CD14-positive monocyte (primary cell): ENCODE measurements around the gene VSTM2L. TPM values are rescaled to one million over a fixed set of nuclear protein-coding genes. Genes with fewer than 3 reads are reported as not detected.

Source experiments
- DNase-seq, 3 donors: peaks; one replicate each; pipeline ENCODE4 v3.0.0-alpha.2; 2011 to 2022
- H2AFZ ChIP-seq: 2 replicates; pipeline ENCODE4 v1.6.0; 2012; ENCODE audit warnings: mild to moderate bottlenecking, low read depth, low read length, inconsistent platforms; ENCODE audit not compliant: insufficient read depth, poor library complexity, severe bottlenecking
- H3K27ac ChIP-seq, 2 donors: 1 replicate in 1 of 2; 2 replicates in 1 of 2; pipeline ENCODE4 v1.5.1; 2012 to 2013; ENCODE audit warnings: low read length in 2 of 2, control low read depth in 1 of 2, inconsistent platforms in 1 of 2, low read depth in 1 of 2, mild to moderate bottlenecking in 1 of 2
- H3K27me3 ChIP-seq, 2 donors: one replicate each; pipeline versions ENCODE4 v1.6.0 to v1.6.1; 2011 to 2013; ENCODE audit warnings: low read length in 2 of 2; ENCODE audit not compliant: control insufficient read depth in 2 of 2, insufficient read depth in 2 of 2
- H3K36me3 ChIP-seq, 2 donors: replicated peaks in 1 of 2; 1 replicate in 1 of 2; 2 replicates in 1 of 2; pipeline versions ENCODE4 v1.5.1 to v1.6.1; 2012 to 2013; ENCODE audit warnings: low read length in 2 of 2, control low read depth in 1 of 2, inconsistent platforms in 1 of 2, mild to moderate bottlenecking in 1 of 2; ENCODE audit not compliant: insufficient read depth in 2 of 2, control insufficient read depth in 1 of 2
- H3K4me1 ChIP-seq, 2 donors: 1 replicate in 1 of 2; 2 replicates in 1 of 2; pipeline versions ENCODE4 v1.5.1 to v1.6.1; 2012 to 2013; ENCODE audit warnings: low read length in 2 of 2, control low read depth in 1 of 2, inconsistent platforms in 1 of 2, mild to moderate bottlenecking in 1 of 2, moderate library complexity in 1 of 2; ENCODE audit not compliant: insufficient read depth in 2 of 2, control insufficient read depth in 1 of 2
- H3K4me2 ChIP-seq: replicated peaks from 2 replicates; pipeline ENCODE3; 2012; ENCODE audit warnings: low read length, moderate library complexity, mild to moderate bottlenecking; ENCODE audit not compliant: poor library complexity, severe bottlenecking; ENCODE audit errors: extremely low read depth
- H3K4me3 ChIP-seq, 3 experiments: fragments of 200-600 bp in 1 of 3; sonication (generic) in 1 of 3; replicated peaks in 1 of 3; 1 replicate in 2 of 3; 2 replicates in 1 of 3; pipeline ENCODE4 v1.5.1; 2011 to 2013; ENCODE audit warnings: low read length in 3 of 3, mild to moderate bottlenecking in 3 of 3, control low read depth in 2 of 3, low read depth in 2 of 3, inconsistent platforms in 1 of 3, moderate library complexity in 1 of 3
- H3K79me2 ChIP-seq: 2 replicates; pipeline ENCODE4 v1.6.0; 2012; ENCODE audit warnings: mild to moderate bottlenecking, control low read depth, inconsistent platforms, low read length, moderate library complexity; ENCODE audit not compliant: insufficient read depth
- H3K9ac ChIP-seq: 2 replicates; pipeline ENCODE4 v1.6.0; 2017; ENCODE audit warnings: low read length, mild to moderate bottlenecking; ENCODE audit not compliant: insufficient read depth, poor library complexity, severe bottlenecking
- H3K9me3 ChIP-seq, 2 donors: replicated peaks in 1 of 2; 1 replicate in 1 of 2; 2 replicates in 1 of 2; pipeline versions ENCODE4 v1.5.1 to v1.6.1; 2012 to 2013; ENCODE audit warnings: low read length in 2 of 2, control low read depth in 1 of 2; ENCODE audit not compliant: control insufficient read depth in 1 of 2, insufficient read depth in 1 of 2
- H4K20me1 ChIP-seq: 2 replicates; pipeline ENCODE4 v1.6.0; 2012; ENCODE audit warnings: mild to moderate bottlenecking, low read length, control low read depth, moderate library complexity; ENCODE audit not compliant: insufficient read depth
- H3K27ac Mint-ChIP-seq, 7 donors: one replicate each; pipeline ENCODE4 v1.8.0; 2020; ENCODE audit warnings: mild to moderate bottlenecking in 7 of 7, mixed read lengths in 7 of 7, moderate library complexity in 6 of 7, inconsistent platforms in 2 of 7
- H3K27me3 Mint-ChIP-seq, 3 donors: one replicate each; pipeline ENCODE4 v1.8.0; 2021 to 2022; ENCODE audit warnings: low read depth in 3 of 3, mild to moderate bottlenecking in 3 of 3, mixed read lengths in 3 of 3, moderate library complexity in 3 of 3, inconsistent platforms in 1 of 3
- H3K36me3 Mint-ChIP-seq, 2 donors: one replicate each; pipeline ENCODE4 v1.8.0; 2020; ENCODE audit warnings: mixed read lengths in 2 of 2, inconsistent platforms in 1 of 2, mild to moderate bottlenecking in 1 of 2
- H3K4me1 Mint-ChIP-seq: one replicate; pipeline ENCODE4 v1.8.0; 2020; ENCODE audit warnings: mild to moderate bottlenecking, mixed read lengths
- H3K4me3 Mint-ChIP-seq, 2 donors: one replicate each; pipeline ENCODE4 v1.8.0; 2020; ENCODE audit warnings: mild to moderate bottlenecking in 2 of 2, mixed read lengths in 2 of 2, moderate library complexity in 1 of 2
- H3K9me3 Mint-ChIP-seq, 7 donors: one replicate each; pipeline ENCODE4 v1.8.0; 2020 to 2022; ENCODE audit warnings: mixed read lengths in 7 of 7, mild to moderate bottlenecking in 6 of 7, moderate library complexity in 6 of 7, inconsistent platforms in 2 of 7
- CTCF ChIP-seq: fragments of 200-600 bp; IDR thresholded peaks from one replicate; pipeline ENCODE4 v1.8.0; 2022; ENCODE audit warnings: antibody characterized with exemption, mild to moderate bottlenecking
- WGBS: methylation state at CpG from one replicate; pipeline ENCODE4 v1.1.5; 2013; ENCODE audit warnings: missing lambda C conversion rate; ENCODE audit not compliant: insufficient coverage; 5-methylcytosine and 5-hydroxymethylcytosine counted together
- intact Hi-C, 2 donors: fragments of 100-400 bp; cut with micrococcal nuclease; formaldehyde crosslinking; loops; one replicate each; pipeline versions ENCODE4 v1.15.0 to v1.15.1; 2023
- polyA plus RNA-seq, 3 donors: library from polyadenylated mRNA; depleted of rRNA in 1 of 3; unstranded in 2 of 3; stranded (reverse) in 1 of 3; fragments of 300-500 nt in 2 of 3; fragments of >200 nt in 1 of 3; fragmentation: Illumina TruSeq in 2 of 3; gene quantifications; 1 replicate in 2 of 3; 2 replicates in 1 of 3; pipeline ENCODE4 v1.2.3, GENCODE V29; 2012 to 2021

Gene VSTM2L
- polyA plus RNA-seq, 3 donors: not detected

- Mint-ChIP-seq H3K36me3 (peaks cover 52 to 64% of the 10 kb centered on the region in 2 donors), H3K9me3 (no peaks in the 10 kb centered on the region), H3K4me3 (no peak overlapping the region), H3K4me1 (peaks cover 2% of the 10 kb centered on the region), H3K27me3 (no peaks in the 10 kb centered on the region), H3K27ac (peak overlapping the region in 4 of 7 donors; percentile 6 to 55 (median 16))
- DNase-seq: no peak
- H3K27me3 ChIP-seq: no peaks in the 10 kb centered on the region
- WGBS: 95% methylated on average over 14 of the region's 14 CpGs
- peaks cover under 1 to 2% of the 10 kb centered on the region in 2 donors for H3K4me1 ChIP-seq
- H3K79me2 ChIP-seq: no peaks in the 10 kb centered on the region
- no peak overlapping the region for H2AFZ ChIP-seq
- no peaks in the 10 kb centered on the region for H4K20me1 ChIP-seq
- H3K36me3 ChIP-seq: peaks cover 29 to 72% of the 10 kb centered on the region in 2 donors
- H3K4me3 ChIP-seq: no peak overlapping the region
- TF ChIP-seq CTCF: no peak
- no peak overlapping the region for H3K9ac ChIP-seq
- intact Hi-C loops: no loop called here
- H3K27ac ChIP-seq: no peak overlapping the region
- no peaks in the 10 kb centered on the region for H3K9me3 ChIP-seq
- no peak overlapping the region for H3K4me2 ChIP-seq
These were observed 81.3 kb downstream of the VSTM2L start for GRCh38 chr20:37984018-37984785.

DNA sequence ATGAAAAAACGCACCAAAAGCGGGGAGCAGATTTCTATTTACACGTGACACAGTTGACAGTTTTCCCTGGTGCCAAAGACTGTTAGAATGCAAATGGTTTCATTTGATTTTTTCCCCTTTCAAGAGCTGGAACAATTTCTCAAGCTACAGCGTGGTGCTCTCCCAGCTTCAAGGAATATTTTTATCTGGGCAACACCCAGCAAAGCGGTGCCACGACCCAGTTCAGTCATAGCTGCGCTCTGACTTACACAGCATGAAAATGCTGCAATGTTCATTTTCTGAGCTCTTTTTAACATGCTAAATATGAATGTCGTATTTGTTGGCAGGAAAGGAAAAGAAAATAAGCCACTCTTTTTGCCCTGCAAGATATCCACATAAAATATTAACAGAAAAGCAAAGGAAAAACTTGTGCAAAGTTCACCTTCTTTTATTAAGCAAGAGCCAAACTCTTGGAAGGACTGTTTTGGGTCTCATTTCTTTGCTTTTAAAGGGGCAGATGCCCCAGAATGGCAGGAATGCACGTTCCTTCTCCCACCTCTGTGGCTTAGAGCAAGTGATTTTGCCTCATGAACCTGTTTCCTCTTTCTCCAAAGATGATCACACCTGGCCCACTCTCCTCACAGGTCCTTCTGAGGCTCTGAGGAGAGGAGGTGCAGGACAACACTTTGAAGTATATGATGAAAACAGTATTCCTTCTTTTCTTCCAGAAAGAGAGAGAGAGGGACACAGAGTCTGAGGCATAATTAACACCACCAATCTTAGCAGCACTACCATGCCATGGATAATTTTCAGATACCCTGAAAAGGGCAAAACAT, 83.3 kb downstream of the VSTM2L start:
- no peaks in the 10 kb centered on the region for H3K9me3 ChIP-seq
- H3K4me2 ChIP-seq: no peak overlapping the region
- WGBS: 96% methylated on average over 8 of the region's 9 CpGs
- H3K27ac ChIP-seq: no peak overlapping the region
- Mint-ChIP-seq H3K4me1 (peaks cover 23% of the 10 kb centered on the region), H3K36me3 (peaks cover 64 to 74% of the 10 kb centered on the region in 2 donors), H3K9me3 (no peaks in the 10 kb centered on the region), H3K27ac (peak overlapping the region in 1 of 7 donors; percentile 68), H3K4me3 (no peak overlapping the region), H3K27me3 (peaks cover 0 to 3% (median 1%) of the 10 kb centered on the region in 3 donors)
- no peak overlapping the region for H2AFZ ChIP-seq
- H3K4me1 ChIP-seq: peaks cover 21 to 22% of the 10 kb centered on the region in 2 donors
- no peak for TF ChIP-seq CTCF
- DNase-seq: no peak
- no peak overlapping the region for H3K9ac ChIP-seq
- H4K20me1 ChIP-seq: no peaks in the 10 kb centered on the region
- H3K36me3 ChIP-seq: peaks cover 29 to 69% of the 10 kb centered on the region in 2 donors
- H3K27me3 ChIP-seq: no peaks in the 10 kb centered on the region
- no peak overlapping the region for H3K4me3 ChIP-seq
- no peaks in the 10 kb centered on the region for H3K79me2 ChIP-seq
- intact Hi-C loops: no loop called here
